Stimulated activated CD8-positive, alpha-beta memory T cell treated with anti-CD3 and anti-CD28 coated beads, Interleukin-7, amount 100 ng/mL, for 48 hours (primary cell): ENCODE measurements around the gene LRP1B.
"Not testable (repeated sequence)": the region's sequence is repeated elsewhere in the genome, so short reads cannot be mapped to it uniquely, and the experiment has no call there.

Source experiments
- DNase-seq, 2 donors: peaks; one replicate each; pipeline ENCODE4 v3.0.0-alpha.2; 2020; ENCODE audit warnings: low read depth in 1 of 2; ENCODE audit errors: extremely low read depth in 1 of 2

Gene LRP1B

GRCh38 chr2:142104134-142104758 lies 26.6 kb downstream of the LRP1B start:
- DNase-seq, result no peak

GRCh38 chr2:142100970-142101369 lies 29.8 kb downstream of the LRP1B start:
- no peak for DNase-seq

- no peak for DNase-seq
Measured at GRCh38 chr2:142100139-142100873, 30.5 kb downstream of the LRP1B start.

- DNase-seq, result no peak
Measured at GRCh38 chr2:142097711-142098110, 33.1 kb downstream of the LRP1B start.

GRCh38 chr2:142095647-142096046 lies 35.2 kb downstream of the LRP1B start:
- no peak for DNase-seq

- no peak for DNase-seq
Measured at GRCh38 chr2:142094233-142094632, 36.6 kb downstream of the LRP1B start.

GRCh38 chr2:142088058-142088568 lies 42.7 kb downstream of the LRP1B start:
- no peak for DNase-seq

- DNase-seq, result not testable (repeated sequence)
Measured at GRCh38 chr2:142087585-142087984, 43.2 kb downstream of the LRP1B start.

- no peak for DNase-seq
Measured at GRCh38 chr2:142082368-142082767, 48.4 kb downstream of the LRP1B start.

GRCh38 chr2:142076317-142076716 lies 54.5 kb downstream of the LRP1B start:
- no peak for DNase-seq

- DNase-seq, result no peak
Measured at GRCh38 chr2:142075826-142076225, 55.0 kb downstream of the LRP1B start.

GRCh38 chr2:142069251-142069888 lies 61.4 kb downstream of the LRP1B start:
- no peak for DNase-seq

GRCh38 chr2:142065700-142066099 lies 65.1 kb downstream of the LRP1B start:
- no peak for DNase-seq

- DNase-seq, result no peak
Measured at GRCh38 chr2:142065156-142065555, 65.7 kb downstream of the LRP1B start.

GRCh38 chr2:142061733-142062132 lies 69.1 kb downstream of the LRP1B start:
- DNase-seq, result no peak

- DNase-seq, result no peak
Measured at GRCh38 chr2:142058149-142058548, 72.7 kb downstream of the LRP1B start.

GRCh38 chr2:142056784-142057183 lies 74.0 kb downstream of the LRP1B start:
- DNase-seq, result no peak

GRCh38 chr2:142052220-142052863 lies 78.5 kb downstream of the LRP1B start:
- no peak for DNase-seq

- no peak for DNase-seq
Measured at GRCh38 chr2:142048581-142048980, 82.2 kb downstream of the LRP1B start.

- DNase-seq, result no peak
Measured at GRCh38 chr2:142045641-142046040, 85.2 kb downstream of the LRP1B start.

GRCh38 chr2:142044197-142044596 lies 86.6 kb downstream of the LRP1B start:
- DNase-seq, result no peak
